ENCODE measurements around the gene NCKAP5. TPM values are rescaled to one million over a fixed set of nuclear protein-coding genes. Genes with fewer than 3 reads are reported as not detected.
A peak's percentile ranks its signal among the peaks of the same experiment; 100 is the strongest.

Gene NCKAP5
- total RNA-seq, 4 donors from 2014 or later: 2.7 to 11.7 (median 5.6) TPM

- no peak for TF ChIP-seq POLR2A (IDR thresholded peaks at IDR 0.05)
- TF ChIP-seq CTCF (IDR thresholded peaks at IDR 0.05): no peak
- TF ChIP-seq EP300 (IDR thresholded peaks at IDR 0.05): no peak
- Histone ChIP-seq H3K4me1 (peaks cover 0 to 15% (median 0%) of the 10 kb centered on the region in 4 donors), H3K9me3 (no peaks in the 10 kb centered on the region), H3K36me3 (no peaks in the 10 kb centered on the region), H3K27me3 (no peaks in the 10 kb centered on the region), H3K27ac (no peak overlapping the region), H3K4me3 (no peak overlapping the region)
- no peak for DNase-seq (ENCODE audit: low spot score in 2 of 2)
- 71 to 94% methylated on average over 4 of the region's 4 CpGs for WGBS, 2 donors
Measured at GRCh38 chr2:133589456-133589855, 21.2 kb upstream of the NCKAP5 start.

DNA sequence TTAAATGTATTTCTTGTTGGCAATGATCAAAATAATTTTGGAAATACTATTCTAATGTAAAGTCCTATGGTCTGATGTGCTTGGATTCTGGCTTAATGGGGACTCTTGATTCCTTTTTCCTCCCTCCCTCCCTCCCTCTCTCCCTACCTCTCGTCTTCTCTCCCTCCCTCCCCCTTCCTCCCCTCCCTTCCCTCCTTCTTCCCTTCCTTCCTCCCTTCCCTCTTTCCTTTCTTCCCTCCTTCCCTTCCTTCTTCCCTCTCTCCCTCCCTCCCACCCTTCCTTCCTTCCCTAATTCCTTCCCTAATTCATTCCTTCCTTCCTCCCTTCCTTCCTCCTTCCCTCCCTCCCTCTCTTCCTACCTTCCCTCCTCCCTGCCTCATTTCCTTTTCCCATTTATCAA is 19.9 kb upstream of the NCKAP5 start:
- no peaks in the 10 kb centered on the region for H3K9me3 ChIP-seq
- H3K4me1 ChIP-seq: peaks cover 0 to 15% (median 0%) of the 10 kb centered on the region in 4 donors
- H3K4me3 ChIP-seq: no peak overlapping the region
- no peaks in the 10 kb centered on the region for H3K36me3 ChIP-seq
- DNase-seq (ENCODE audit: low spot score in 2 of 2): no peak
- 35 to 53% methylated on average over 1 of the region's 1 CpG for WGBS, 2 donors
- no peak for TF ChIP-seq POLR2A (IDR thresholded peaks at IDR 0.05)
- no peak for TF ChIP-seq EP300 (IDR thresholded peaks at IDR 0.05)
- no peak for TF ChIP-seq CTCF (IDR thresholded peaks at IDR 0.05)
- no peak overlapping the region for H3K27ac ChIP-seq
- H3K27me3 ChIP-seq: no peaks in the 10 kb centered on the region

GRCh38 chr2:133586978-133587377 is 18.7 kb upstream of the NCKAP5 start:
- H3K4me1 ChIP-seq: peaks cover 0 to 15% (median 0%) of the 10 kb centered on the region in 4 donors
- no peaks in the 10 kb centered on the region for H3K9me3 ChIP-seq
- TF ChIP-seq CTCF (IDR thresholded peaks at IDR 0.05) (no peak), EP300 (IDR thresholded peaks at IDR 0.05) (no peak), POLR2A (IDR thresholded peaks at IDR 0.05) (no peak)
- no peak overlapping the region for H3K4me3 ChIP-seq
- H3K27ac ChIP-seq: no peak overlapping the region
- H3K27me3 ChIP-seq: no peaks in the 10 kb centered on the region
- H3K36me3 ChIP-seq: no peaks in the 10 kb centered on the region
- 74 to 84% methylated on average over 6 of the region's 6 CpGs for WGBS, 2 donors
- DNase-seq (ENCODE audit: low spot score in 2 of 2): no peak

DNA sequence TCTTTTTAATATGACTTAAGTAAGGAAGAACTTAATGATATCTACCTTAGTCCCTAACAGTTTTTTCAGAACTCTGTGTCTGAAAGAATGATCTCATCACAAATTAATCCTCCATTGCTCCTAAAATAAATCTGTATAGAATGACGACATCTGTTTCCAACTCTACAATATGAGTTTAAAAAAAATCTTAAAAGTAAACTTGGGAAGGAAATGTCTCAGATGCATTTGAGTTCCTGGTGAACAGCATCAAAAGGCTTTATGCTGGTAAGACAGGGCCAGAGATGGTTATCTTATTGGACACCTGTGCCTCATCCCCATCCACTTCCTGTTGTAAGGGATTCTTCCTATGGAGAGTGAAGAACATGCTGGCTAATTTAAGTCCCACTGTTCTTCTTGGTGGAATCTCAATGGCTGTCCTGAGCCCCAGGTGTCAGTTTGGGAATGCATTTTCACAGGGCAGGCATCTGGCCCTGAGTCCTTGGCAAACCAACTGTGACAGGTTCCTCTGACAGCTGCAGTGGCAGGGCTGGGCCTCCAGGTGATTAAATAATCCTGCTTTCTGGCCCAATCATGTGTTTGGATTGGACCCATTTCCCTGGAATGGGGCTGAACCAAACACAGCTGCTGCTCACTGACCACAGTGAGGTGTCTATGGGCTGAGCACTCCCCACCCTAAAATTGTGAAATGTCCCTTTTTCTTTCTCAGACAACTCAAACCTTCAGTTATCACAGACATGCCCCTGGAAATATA is 12.9 kb upstream of the NCKAP5 start:
- TF ChIP-seq POLR2A (IDR thresholded peaks at IDR 0.05) (no peak), CTCF (IDR thresholded peaks at IDR 0.05) (no peak), EP300 (IDR thresholded peaks at IDR 0.05) (peak in 1 of 2 donors; percentile 11)
- no peak overlapping the region for H3K27ac ChIP-seq
- WGBS, 2 donors: 24 to 32% methylated on average over 1 of the region's 1 CpG

GRCh38 chr2:133579274-133579673 is 11.0 kb upstream of the NCKAP5 start:
- DNase-seq (ENCODE audit: low spot score in 2 of 2): peak in 1 of 2 donors; percentile 37
- TF ChIP-seq CTCF (IDR thresholded peaks at IDR 0.05) (no peak), POLR2A (IDR thresholded peaks at IDR 0.05) (no peak), EP300 (IDR thresholded peaks at IDR 0.05) (no peak)
- Histone ChIP-seq H3K36me3 (no peaks in the 10 kb centered on the region), H3K27ac (peak overlapping the region in 1 of 4 donors; percentile 40), H3K27me3 (no peaks in the 10 kb centered on the region), H3K4me1 (peaks cover 0 to 25% (median 5%) of the 10 kb centered on the region in 4 donors), H3K4me3 (no peak overlapping the region), H3K9me3 (no peaks in the 10 kb centered on the region)
- WGBS, 2 donors: 25 to 74% methylated on average over 1 of the region's 1 CpG

More for the DNA sequence above, 12.9 kb upstream of the NCKAP5 start:
- H3K27me3 ChIP-seq: no peaks in the 10 kb centered on the region
- H3K36me3 ChIP-seq: no peaks in the 10 kb centered on the region
- peaks cover 0 to 27% (median 5%) of the 10 kb centered on the region in 4 donors for H3K4me1 ChIP-seq
- H3K4me3 ChIP-seq: no peak overlapping the region
- DNase-seq (ENCODE audit: low spot score in 2 of 2): no peak
- H3K9me3 ChIP-seq: no peaks in the 10 kb centered on the region
